A549 (cell line): ENCODE results near the gene NRSN2.
A peak's percentile ranks its signal among the peaks of the same experiment; 100 is the strongest.

Source experiments
- BHLHE40 ChIP-seq: IDR thresholded peaks from 2 replicates; pipeline ENCODE4 v1.6.1; 2012; ENCODE audit warnings: low read depth, low read length, inconsistent platforms
- CTCF ChIP-seq: fragments of >200 bp; sonication (Bioruptor Twin); formaldehyde crosslinking; IDR thresholded peaks from 3 replicates; pipeline ENCODE4 v1.5.1; 2016
- EP300 ChIP-seq, 2 experiments: fragments of >200 bp; sonication (Bioruptor Twin); formaldehyde crosslinking; IDR thresholded peaks; 2 replicates in 1 of 2; 3 replicates in 1 of 2; pipeline ENCODE4 v1.6.1; 2016 to 2017
- HOXA7 ChIP-seq: fragments of 250-450 bp; sonication (Bioruptor Pico); IDR thresholded peaks from 2 replicates; pipeline ENCODE4 v1.5.0; 2020; ENCODE audit warnings: mild to moderate bottlenecking, moderate library complexity
- POLR2A ChIP-seq: IDR thresholded peaks from 2 replicates; pipeline ENCODE4 v1.6.1; 2012; ENCODE audit warnings: mild to moderate bottlenecking, low read length
- RAD21 ChIP-seq, 2 experiments: fragments of >200 bp in 1 of 2; sonication (Bioruptor Twin) in 1 of 2; formaldehyde crosslinking in 1 of 2; IDR thresholded peaks in 1 of 2; conservative IDR thresholded peaks in 1 of 2; 2 replicates in 1 of 2; 3 replicates in 1 of 2; pipeline ENCODE4 v1.6.1; 2012 to 2018; ENCODE audit warnings: inconsistent platforms in 1 of 2

DNA sequence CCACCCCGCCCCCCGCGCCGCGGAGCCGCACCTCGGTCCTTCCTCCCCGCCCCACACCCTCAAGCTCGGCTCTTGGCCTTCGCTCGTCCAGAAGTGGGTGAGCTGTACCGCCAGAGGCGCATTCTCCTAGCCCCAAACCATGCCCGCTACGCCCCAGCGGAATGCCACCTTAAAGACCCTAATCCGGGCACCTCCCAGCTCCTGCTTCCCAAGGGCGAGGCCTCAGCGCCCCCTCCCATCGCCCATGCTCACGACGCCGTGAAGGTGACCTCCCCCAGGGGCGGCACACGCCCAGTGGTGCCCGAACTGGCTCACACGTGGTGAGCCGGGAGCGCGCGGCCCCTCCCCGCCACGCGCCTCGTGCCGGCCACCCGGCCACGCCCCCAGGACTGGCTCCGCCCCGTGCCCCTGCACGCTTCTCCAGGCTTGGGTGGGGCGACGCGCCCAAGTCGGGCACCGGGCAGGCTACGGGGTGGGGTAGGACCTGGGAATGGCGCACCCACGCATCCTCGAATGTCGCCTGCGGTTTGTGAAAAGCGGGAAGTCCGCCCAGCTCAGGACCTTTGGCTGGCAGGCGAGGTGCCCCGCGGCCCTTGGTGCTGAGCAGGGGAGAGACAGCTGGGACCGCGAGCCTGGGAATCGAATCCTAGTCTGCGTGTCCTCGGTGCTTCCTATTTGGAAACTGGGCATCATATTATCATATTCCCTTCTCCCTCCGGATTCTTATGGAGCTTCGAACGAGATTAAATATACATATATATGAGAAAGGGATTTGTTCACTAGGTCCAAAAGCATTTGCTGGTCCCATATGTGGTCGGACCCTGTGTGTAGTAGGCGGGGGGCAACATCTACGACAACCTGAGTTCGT lies 22.5 kb upstream of the NRSN2 start:
- no peak for TF ChIP-seq HOXA7 (CRISPR knock-in tag)
- TF ChIP-seq CTCF: no peak; the same call in 2 of the 3 replicates
- peak; percentile 97 for TF ChIP-seq BHLHE40
- no peak for TF ChIP-seq EP300 (IDR thresholded peaks at IDR 0.05)
- TF ChIP-seq POLR2A: peak; percentile 63
- TF ChIP-seq RAD21 (conservative IDR thresholded peaks at IDR 0.05 in 1 of 2, IDR thresholded peaks at IDR 0.05 in 1 of 2): peak in 1 of 2 experiments; percentile 43; a peak in 2 of 5 replicates
